H7 (cell line): ENCODE data around the gene C15orf39. TPM values are rescaled to one million over a fixed set of nuclear protein-coding genes. Genes with fewer than 3 reads are reported as not detected.
"Not testable (repeated sequence)": the region's sequence is repeated elsewhere in the genome, so short reads cannot be mapped to it uniquely, and the experiment has no call there.

Source experiments
- DNase-seq: peaks from one replicate; pipeline ENCODE4 v3.0.0; 2012
- H3K27me3 ChIP-seq: 2 replicates; pipeline ENCODE4 v1.6.0; 2011; ENCODE audit warnings: mild to moderate bottlenecking, low read length; ENCODE audit not compliant: control insufficient read depth, insufficient read depth
- H3K36me3 ChIP-seq: replicated peaks from 2 replicates; pipeline ENCODE4 v1.5.1; 2011; ENCODE audit warnings: low read length; ENCODE audit not compliant: control insufficient read depth, insufficient read depth
- H3K4me3 ChIP-seq: 2 replicates; pipeline ENCODE4 v1.5.1; 2011; ENCODE audit warnings: low read depth, mild to moderate bottlenecking, control low read depth, low read length, moderate library complexity; ENCODE audit not compliant: insufficient read depth
- total RNA-seq: library from RNA; depleted of rRNA; stranded (reverse); fragments of >200 nt; shearing (Covaris generic); gene quantifications from 2 replicates; pipeline ENCODE4 v1.2.3, GENCODE V29; 2014

C15orf39 gene
- total RNA-seq, 1 experiment from 2014 or later, result 37.1 TPM

DNA sequence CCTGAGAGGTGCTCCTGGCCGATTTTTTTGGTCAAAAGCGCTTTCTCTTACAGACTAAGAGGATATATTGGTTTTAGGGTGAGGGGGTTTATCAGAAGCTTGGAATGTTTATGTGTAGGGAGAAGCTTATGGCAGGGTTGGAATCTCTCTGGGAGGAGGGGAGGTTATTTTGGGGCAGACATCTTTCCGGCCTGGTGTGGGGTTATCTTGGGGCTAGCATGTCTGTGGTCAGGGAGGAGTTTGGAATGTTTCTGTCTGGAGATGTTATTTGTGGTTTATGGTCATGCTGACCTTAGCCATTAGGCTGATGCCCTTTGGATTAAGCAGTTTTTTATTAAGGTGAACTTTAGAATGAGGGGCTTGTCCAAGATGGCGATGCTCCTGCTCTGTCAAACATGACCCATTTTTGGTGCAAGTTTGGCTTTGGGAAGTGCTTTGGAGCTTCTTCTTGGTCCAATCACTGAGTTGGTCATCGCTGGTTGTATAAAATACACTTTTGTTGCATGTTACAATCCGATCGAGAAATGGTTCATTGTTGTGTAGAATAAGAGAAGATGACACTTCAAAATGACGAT lies 35.1 kb upstream of the C15orf39 start:
- not testable (repeated sequence) for H3K4me3 ChIP-seq, H3K27me3 ChIP-seq, DNase-seq, H3K36me3 ChIP-seq

DNA sequence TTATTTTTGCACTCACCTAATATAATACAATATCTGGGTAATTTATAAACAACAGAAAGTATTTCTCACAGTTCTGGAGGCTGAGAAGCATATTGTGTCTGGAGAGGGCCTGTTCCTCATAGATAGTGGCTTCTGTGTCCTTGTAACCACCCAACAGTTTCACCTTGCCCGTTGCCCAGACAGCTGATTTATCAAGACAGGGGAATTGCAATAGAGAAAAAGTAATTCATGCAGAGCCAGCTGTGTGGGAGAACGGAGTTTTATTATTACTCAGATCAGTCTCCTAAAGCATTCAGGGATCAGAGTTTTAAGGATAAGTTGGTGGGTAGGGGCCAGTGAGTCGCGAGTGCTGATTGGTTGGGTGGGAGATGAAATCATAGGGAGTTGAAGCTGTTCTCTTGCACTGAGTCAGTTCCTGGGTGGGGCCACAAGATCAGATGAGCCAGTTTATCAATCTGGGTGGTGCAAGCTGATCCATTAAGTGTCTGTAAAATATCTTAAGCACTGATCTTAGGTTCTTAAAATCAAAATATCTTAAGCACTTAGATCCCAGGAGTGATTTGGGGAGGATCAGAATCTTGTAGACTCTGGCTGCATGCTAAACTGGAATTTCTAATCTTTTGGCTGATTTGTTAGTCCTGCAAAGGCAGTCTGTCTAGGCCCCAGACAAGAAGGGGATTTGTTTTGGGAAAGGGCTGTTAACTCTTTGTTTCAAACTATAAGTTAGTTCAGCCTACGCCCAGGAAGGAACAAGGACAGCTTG lies 33.9 kb upstream of the C15orf39 start:
- Histone ChIP-seq H3K4me3 (no peak overlapping the region), H3K36me3 (no peaks in the 10 kb centered on the region), H3K27me3 (no peaks in the 10 kb centered on the region)
- DNase-seq, result no peak

GRCh38 chr15:75168374-75168773 lies 33.3 kb upstream of the C15orf39 start:
- no peak for DNase-seq
- Histone ChIP-seq H3K27me3 (no peaks in the 10 kb centered on the region), H3K4me3 (no peak overlapping the region), H3K36me3 (no peaks in the 10 kb centered on the region)

DNA sequence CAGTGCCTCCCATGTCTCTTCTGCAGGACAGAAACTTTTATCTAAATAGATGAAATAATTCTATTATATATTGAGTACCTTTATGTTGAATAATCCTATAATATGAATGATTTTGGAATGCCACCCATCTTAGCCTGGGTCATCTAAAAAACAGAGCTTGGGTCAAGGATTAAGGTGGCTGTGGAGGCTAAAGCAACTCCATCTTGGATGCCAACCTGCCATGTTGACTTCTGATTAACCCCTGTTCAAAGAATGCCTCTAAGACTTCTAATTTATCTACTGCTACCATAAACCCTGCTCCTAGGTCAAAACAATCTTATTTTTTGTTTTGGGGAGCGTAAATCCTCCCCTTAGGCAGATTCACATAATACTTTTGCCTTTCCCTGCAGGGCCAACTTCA lies 31.5 kb upstream of the C15orf39 start:
- no peak for DNase-seq
- Histone ChIP-seq H3K36me3 (no peaks in the 10 kb centered on the region), H3K4me3 (no peak overlapping the region), H3K27me3 (no peaks in the 10 kb centered on the region)

DNA sequence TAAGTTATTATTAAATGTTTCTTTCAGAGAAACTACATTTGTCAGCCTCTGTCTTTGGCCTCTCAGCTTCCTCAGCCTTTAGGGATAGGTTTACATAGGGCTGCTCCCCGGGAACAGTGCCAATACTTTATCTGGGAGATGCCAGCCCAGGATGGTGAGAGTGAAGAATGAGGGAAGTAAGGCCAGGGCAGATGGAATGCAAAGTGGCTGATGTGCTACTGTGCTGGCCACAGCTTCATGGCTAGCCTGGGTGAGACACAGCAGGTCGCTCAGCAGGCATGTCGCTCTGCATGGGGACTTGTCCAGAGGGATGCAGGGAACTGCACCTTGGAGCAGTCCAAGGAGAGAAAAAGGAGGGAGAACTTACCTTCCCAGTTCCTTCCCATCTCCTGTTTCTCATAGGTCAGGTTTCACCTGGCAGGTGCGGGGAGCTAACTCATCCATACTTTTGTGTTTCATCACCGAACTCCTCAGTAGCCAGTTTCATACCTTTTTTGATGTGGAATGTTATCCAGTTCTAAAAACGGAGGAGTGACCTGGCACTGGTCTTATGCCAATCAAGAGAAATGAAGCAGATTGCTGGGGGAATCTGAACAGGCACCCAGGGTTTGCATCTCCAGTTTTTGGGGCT lies 30.9 kb upstream of the C15orf39 start:
- no peak for DNase-seq
- Histone ChIP-seq H3K36me3 (no peaks in the 10 kb centered on the region), H3K4me3 (no peak overlapping the region), H3K27me3 (no peaks in the 10 kb centered on the region)

GRCh38 chr15:75171408-75171807 lies 30.3 kb upstream of the C15orf39 start:
- H3K27me3 ChIP-seq, result no peaks in the 10 kb centered on the region
- H3K36me3 ChIP-seq, result no peaks in the 10 kb centered on the region
- no peak overlapping the region for H3K4me3 ChIP-seq
- DNase-seq, result no peak

- peak; percentile 13 for DNase-seq
- no peaks in the 10 kb centered on the region for H3K36me3 ChIP-seq
- no peaks in the 10 kb centered on the region for H3K27me3 ChIP-seq
- H3K4me3 ChIP-seq, result no peak overlapping the region
Measured at GRCh38 chr15:75172284-75172820, 29.3 kb upstream of the C15orf39 start.

GRCh38 chr15:75174102-75174501 lies 27.6 kb upstream of the C15orf39 start:
- no peak for DNase-seq
- no peaks in the 10 kb centered on the region for H3K36me3 ChIP-seq
- peaks cover 11% of the 10 kb centered on the region for H3K27me3 ChIP-seq
- H3K4me3 ChIP-seq, result no peak overlapping the region

DNA sequence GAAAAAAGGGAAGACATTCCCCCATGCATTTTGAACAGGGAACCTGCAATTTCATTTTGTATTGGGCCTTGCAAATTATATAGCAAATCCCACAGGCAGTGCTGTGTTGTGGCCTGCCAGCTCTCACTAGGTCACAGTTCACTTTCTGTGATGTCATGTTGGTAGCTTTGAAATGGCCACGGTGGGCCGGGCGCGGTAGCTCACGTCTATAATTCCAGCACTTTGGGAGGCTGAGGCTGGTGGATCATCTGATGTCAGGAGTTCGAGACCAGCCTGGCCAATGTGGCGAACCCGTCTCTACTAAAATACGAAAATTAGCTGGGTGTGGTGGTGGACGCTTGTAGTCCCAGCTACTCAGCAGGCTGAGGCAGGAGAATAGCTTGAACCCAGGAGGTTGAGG lies 27.0 kb upstream of the C15orf39 start:
- Histone ChIP-seq H3K4me3 (no peak overlapping the region), H3K27me3 (peaks cover 13% of the 10 kb centered on the region), H3K36me3 (no peaks in the 10 kb centered on the region)
- no peak for DNase-seq

DNA sequence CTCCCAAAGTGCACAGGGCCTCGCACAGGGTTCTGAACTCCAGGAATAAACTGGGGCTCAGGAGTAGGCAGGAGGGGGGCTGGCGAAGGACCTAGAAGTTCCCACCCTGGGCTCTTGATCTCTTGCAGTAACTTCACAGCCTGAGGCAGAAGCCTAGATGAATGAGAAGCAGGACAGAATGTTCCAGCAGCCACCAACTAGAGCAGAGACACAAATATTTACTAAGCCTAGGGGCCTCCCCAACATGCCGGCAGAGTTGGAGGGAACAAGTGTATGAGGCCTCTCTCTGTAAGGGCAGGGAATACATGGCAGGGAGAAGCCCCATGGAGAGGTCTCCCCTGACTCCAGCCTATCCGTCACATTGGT lies 25.3 kb upstream of the C15orf39 start:
- no peaks in the 10 kb centered on the region for H3K36me3 ChIP-seq
- no peak overlapping the region for H3K4me3 ChIP-seq
- no peak for DNase-seq
- peaks cover 13% of the 10 kb centered on the region for H3K27me3 ChIP-seq

GRCh38 chr15:75177360-75178071 lies 24.2 kb upstream of the C15orf39 start:
- no peak overlapping the region; the same call in 1 of the 2 replicates for H3K4me3 ChIP-seq
- peak; percentile 64 for DNase-seq
- peaks cover 13% of the 10 kb centered on the region for H3K27me3 ChIP-seq
- H3K36me3 ChIP-seq, result no peaks in the 10 kb centered on the region

DNA sequence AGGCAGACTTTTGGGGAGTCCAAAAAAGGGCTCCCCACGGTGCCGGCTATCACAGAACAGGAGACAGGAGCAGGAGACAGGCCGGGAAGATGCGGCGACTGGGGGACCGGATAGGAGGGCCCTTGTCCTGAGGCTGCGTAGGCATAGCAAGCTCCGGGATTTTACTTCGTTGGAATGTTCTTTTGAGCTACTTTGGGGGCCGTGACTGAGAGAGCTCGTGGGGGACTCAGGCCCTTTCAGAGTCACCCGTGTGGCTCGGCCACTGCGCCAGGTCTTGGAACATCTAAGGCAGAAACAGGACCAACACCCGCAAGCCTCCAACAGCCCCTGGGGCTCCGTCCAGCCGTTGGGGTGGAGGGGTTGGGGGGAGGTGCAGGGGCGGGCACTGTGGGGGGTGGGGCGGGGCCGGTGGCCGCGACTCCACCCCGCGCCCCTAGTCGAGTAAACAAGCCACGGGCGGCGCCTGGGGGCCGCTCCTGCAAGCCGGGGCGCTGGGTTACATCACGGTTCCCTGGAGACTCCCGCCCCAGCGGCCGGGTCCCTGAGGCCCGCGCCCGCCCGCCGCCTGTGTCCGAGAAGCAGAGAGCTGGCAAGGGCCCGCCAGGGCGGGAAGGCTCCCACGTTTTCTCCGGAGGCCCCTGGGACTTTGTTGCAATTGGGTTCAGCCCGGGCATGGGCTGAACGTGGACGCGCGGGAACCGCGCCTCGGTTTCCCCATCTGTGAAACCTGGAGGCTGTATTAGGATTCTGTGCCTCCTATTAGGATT lies 23.3 kb upstream of the C15orf39 start:
- DNase-seq, result peak; percentile 93
- Histone ChIP-seq H3K4me3 (peak overlapping the region; percentile 35), H3K36me3 (no peaks in the 10 kb centered on the region), H3K27me3 (peaks cover 13% of the 10 kb centered on the region)

DNA sequence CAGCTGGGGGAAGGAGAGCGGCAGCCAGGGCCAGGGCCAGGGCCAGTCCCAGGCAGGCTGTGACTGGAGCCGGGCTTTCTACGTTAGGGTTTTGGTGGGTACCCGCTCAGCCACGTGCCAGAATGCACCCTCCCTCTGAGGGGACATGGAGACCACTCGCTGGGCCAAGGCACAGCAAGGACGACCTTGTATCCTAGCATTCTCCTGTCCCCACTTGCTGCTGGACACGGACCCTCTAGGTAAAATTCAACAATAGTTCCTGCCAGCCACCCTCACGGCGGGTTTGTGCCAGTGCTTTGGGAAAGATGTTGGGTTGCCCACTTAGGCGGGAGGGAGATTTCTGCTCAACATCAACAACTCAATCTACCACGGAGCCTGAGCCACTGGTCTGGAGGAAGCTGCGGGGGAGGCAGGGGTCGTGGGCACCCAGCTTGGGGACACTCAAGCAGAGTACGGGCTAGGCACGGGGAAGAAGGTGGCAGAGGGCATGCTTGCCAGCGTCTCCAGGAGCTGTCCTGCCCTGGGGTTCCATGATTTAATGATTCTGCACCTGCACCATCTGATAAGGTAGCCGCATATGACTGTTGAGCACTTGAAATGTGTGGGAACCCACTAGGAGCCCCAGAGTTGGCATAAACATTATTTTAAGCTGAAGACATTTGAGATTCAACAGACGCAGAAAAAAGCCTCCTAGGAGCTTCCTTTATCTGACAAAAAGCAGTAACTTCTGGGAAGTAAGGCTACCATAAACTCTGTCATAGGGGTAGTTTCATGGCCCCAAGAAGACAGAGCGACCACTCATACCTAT lies 22.5 kb upstream of the C15orf39 start:
- H3K4me3 ChIP-seq, result peak overlapping the region; percentile 35
- DNase-seq, result no peak
- peaks cover 13% of the 10 kb centered on the region for H3K27me3 ChIP-seq
- H3K36me3 ChIP-seq, result no peaks in the 10 kb centered on the region
